Cardiac muscle cell (in vitro differentiated cells and primary cell): ENCODE measurements around the gene SMYD2. TPM values are rescaled to one million over a fixed set of nuclear protein-coding genes. Genes with fewer than 3 reads are reported as not detected.

ENCODE experiments used
- DNase-seq, 2 donors: peaks; one replicate each; pipeline versions ENCODE4 v3.0.0 to v3.0.0-alpha.2; 2010 to 2017; ENCODE audit warnings: low read depth in 1 of 2, low spot score in 1 of 2
- H3K27ac ChIP-seq: fragments of 200-600 bp; sonication (generic); 2 replicates; pipeline ENCODE4 v1.5.1; 2016
- H3K27me3 ChIP-seq: fragments of 200-600 bp; sonication (generic); 2 replicates; pipeline ENCODE4 v1.6.0; 2016; ENCODE audit warnings: control low read depth
- H3K36me3 ChIP-seq: fragments of 200-600 bp; sonication (generic); 2 replicates; pipeline ENCODE4 v1.5.1; 2016; ENCODE audit warnings: control low read depth
- H3K4me1 ChIP-seq: fragments of 200-600 bp; sonication (generic); 2 replicates; pipeline ENCODE4 v1.8.1; 2017; ENCODE audit warnings: low read depth, mild to moderate bottlenecking, mixed run types
- H3K4me3 ChIP-seq: fragments of 200-600 bp; sonication (generic); 2 replicates; pipeline ENCODE4 v1.5.1; 2016; ENCODE audit warnings: mild to moderate bottlenecking
- H3K9me3 ChIP-seq: fragments of 200-600 bp; sonication (generic); 2 replicates; pipeline ENCODE4 v1.5.1; 2017; ENCODE audit warnings: low read depth, mild to moderate bottlenecking, control low read depth
- polyA plus RNA-seq: library from polyadenylated mRNA; unstranded; fragments of >200 nt; fragmentation: Nextera tagmentation; extraction: Ambion mirVana; gene quantifications from 2 replicates; pipeline ENCODE4 v1.2.1, GENCODE V29; 2016
- total RNA-seq: library from RNA; depleted of rRNA; stranded (reverse); fragments of >200 nt; gene quantifications from 2 replicates; pipeline ENCODE4 v1.2.3, GENCODE V29; 2016
- TF ChIP-seq, protein P1 (sequence below): IDR thresholded peaks from 2 replicates; pipeline ENCODE4 v1.5.1; 2012; ENCODE audit warnings: low read depth, mild to moderate bottlenecking, low read length

SMYD2 gene
- total and polyA plus RNA-seq, 2 experiments from 2014 or later, result 41.8 to 65.7 TPM

- no peaks in the 10 kb centered on the region for H3K27me3 ChIP-seq
- H3K4me1 ChIP-seq, result peaks cover 4% of the 10 kb centered on the region
- TF ChIP-seq, protein P1, sequence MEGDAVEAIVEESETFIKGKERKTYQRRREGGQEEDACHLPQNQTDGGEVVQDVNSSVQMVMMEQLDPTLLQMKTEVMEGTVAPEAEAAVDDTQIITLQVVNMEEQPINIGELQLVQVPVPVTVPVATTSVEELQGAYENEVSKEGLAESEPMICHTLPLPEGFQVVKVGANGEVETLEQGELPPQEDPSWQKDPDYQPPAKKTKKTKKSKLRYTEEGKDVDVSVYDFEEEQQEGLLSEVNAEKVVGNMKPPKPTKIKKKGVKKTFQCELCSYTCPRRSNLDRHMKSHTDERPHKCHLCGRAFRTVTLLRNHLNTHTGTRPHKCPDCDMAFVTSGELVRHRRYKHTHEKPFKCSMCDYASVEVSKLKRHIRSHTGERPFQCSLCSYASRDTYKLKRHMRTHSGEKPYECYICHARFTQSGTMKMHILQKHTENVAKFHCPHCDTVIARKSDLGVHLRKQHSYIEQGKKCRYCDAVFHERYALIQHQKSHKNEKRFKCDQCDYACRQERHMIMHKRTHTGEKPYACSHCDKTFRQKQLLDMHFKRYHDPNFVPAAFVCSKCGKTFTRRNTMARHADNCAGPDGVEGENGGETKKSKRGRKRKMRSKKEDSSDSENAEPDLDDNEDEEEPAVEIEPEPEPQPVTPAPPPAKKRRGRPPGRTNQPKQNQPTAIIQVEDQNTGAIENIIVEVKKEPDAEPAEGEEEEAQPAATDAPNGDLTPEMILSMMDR, result no peak
- no peak overlapping the region for H3K27ac ChIP-seq
- no peaks in the 10 kb centered on the region for H3K9me3 ChIP-seq
- H3K36me3 ChIP-seq, result peaks cover 6% of the 10 kb centered on the region
- H3K4me3 ChIP-seq, result no peak overlapping the region
- DNase-seq, result no peak
Observed at GRCh38 chr1:214378492-214378891, 97.5 kb downstream of the SMYD2 start.

- TF ChIP-seq, protein P1, result no peak
- Histone ChIP-seq H3K4me3 (no peak overlapping the region), H3K36me3 (peaks cover 6% of the 10 kb centered on the region), H3K4me1 (peaks cover 4% of the 10 kb centered on the region), H3K27me3 (no peaks in the 10 kb centered on the region), H3K27ac (no peak overlapping the region), H3K9me3 (no peaks in the 10 kb centered on the region)
- no peak for DNase-seq
Observed at GRCh38 chr1:214379236-214379970, 98.4 kb downstream of the SMYD2 start.

DNA sequence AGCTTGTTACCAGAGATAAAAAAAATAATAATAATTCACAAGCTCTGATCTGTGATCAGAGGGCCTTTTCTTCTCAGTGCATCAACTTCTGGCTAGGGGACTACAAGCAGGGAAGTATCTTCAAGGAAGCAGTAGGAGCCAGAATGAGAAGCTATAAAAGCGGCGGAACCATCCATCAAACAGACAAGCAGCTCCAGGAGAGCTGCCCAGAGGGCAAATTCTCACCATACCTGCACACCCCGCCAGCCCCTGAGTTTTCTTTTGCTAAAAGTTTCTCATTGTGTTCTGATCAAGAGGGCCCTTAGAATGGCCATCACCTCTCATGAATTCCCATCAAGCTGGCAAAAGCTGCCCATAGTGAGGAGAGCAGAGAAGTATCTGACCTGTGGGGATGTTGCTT is 99.4 kb downstream of the SMYD2 start:
- H3K27me3 ChIP-seq, result no peaks in the 10 kb centered on the region
- H3K36me3 ChIP-seq, result peaks cover 6% of the 10 kb centered on the region
- TF ChIP-seq, protein P1, result no peak
- no peak overlapping the region for H3K4me3 ChIP-seq
- H3K27ac ChIP-seq, result no peak overlapping the region
- H3K4me1 ChIP-seq, result no peaks in the 10 kb centered on the region
- DNase-seq, result no peak
- H3K9me3 ChIP-seq, result no peaks in the 10 kb centered on the region

DNA sequence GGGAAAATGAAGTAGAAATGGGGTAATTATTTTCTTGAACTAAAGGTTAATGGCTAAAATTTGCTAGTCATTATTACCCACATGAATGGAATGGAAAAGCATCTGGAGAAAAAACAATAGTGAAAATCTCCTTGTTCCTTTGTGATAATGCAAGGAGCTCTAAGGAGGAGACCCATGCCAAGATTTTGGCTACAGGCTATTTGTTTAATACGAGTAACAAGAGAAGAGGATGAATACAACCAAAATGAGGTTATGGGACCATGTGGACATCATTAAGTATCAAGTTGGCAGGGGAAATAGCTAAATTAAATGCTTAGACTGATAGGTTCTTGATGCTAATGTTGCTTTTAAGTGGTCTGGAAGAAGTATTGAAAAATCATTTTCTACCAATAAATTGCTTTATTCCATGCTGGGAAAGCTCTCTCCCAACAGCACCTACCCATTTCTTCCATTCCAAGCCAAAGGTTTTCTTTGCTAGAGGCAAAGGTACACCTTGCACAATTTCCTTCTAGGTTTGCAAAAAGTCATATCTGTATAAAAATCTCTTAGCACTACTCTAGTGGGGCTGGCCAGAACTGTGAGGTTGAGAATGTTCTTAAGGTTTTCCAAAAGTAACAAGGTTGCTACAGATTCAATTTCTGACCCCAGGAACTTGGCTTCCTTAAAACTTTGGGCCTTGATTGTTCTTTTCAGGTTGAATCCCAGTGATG is 100.2 kb downstream of the SMYD2 start:
- no peak for DNase-seq
- TF ChIP-seq, protein P1, result no peak
- no peak overlapping the region for H3K27ac ChIP-seq

GRCh38 chr1:214383381-214384372 is 102.7 kb downstream of the SMYD2 start:
- no peaks in the 10 kb centered on the region for H3K9me3 ChIP-seq
- no peak for DNase-seq
- TF ChIP-seq, protein P1, result no peak
- no peak overlapping the region for H3K4me3 ChIP-seq
- H3K27ac ChIP-seq, result no peak overlapping the region
- peaks cover 6% of the 10 kb centered on the region for H3K36me3 ChIP-seq
- no peaks in the 10 kb centered on the region for H3K27me3 ChIP-seq
- no peaks in the 10 kb centered on the region for H3K4me1 ChIP-seq

More for the DNA sequence above, 100.2 kb downstream of the SMYD2 start:
- Histone ChIP-seq H3K36me3 (peaks cover 6% of the 10 kb centered on the region), H3K4me1 (no peaks in the 10 kb centered on the region), H3K4me3 (no peak overlapping the region), H3K27me3 (no peaks in the 10 kb centered on the region), H3K9me3 (no peaks in the 10 kb centered on the region)
